GM12872 (cell line): Measurements from ENCODE around the gene STN1.

Experiments
- CTCF ChIP-seq: IDR thresholded peaks from 3 replicates; pipeline ENCODE4 v1.5.1; 2011; ENCODE audit warnings: low read depth, mild to moderate bottlenecking, low read length, moderate library complexity; ENCODE audit not compliant: insufficient read depth

STN1 gene

GRCh38 chr10:103847909-103848468 lies 70.0 kb downstream of the STN1 start:
- TF ChIP-seq CTCF: peak; percentile 47; the same call in 2 of the 3 replicates

- no peak for TF ChIP-seq CTCF
Measured at GRCh38 chr10:103847346-103847745, 70.6 kb downstream of the STN1 start.

- no peak for TF ChIP-seq CTCF
Measured at GRCh38 chr10:103845972-103846371, 72.0 kb downstream of the STN1 start.

- no peak for TF ChIP-seq CTCF
Measured at GRCh38 chr10:103843854-103844570, 74.0 kb downstream of the STN1 start.

GRCh38 chr10:103843045-103843444 lies 74.9 kb downstream of the STN1 start:
- TF ChIP-seq CTCF: no peak

GRCh38 chr10:103842605-103843004 lies 75.4 kb downstream of the STN1 start:
- no peak for TF ChIP-seq CTCF

GRCh38 chr10:103841519-103841918 lies 76.5 kb downstream of the STN1 start:
- TF ChIP-seq CTCF: no peak
